ENCODE measurements around the gene C19orf18.
A peak's percentile ranks its signal among the peaks of the same experiment; 100 is the strongest.
"Not testable (repeated sequence)": the region's sequence is repeated elsewhere in the genome, so short reads cannot be mapped to it uniquely, and the experiment has no call there.

C19orf18 gene

GRCh38 chr19:57974434-57974833 is at the start of gene C19orf18:
TSS of gene C19orf18 (minus strand) at chr19:57974534. CDS start at chr19:57974432, 102 bp downstream.
- DNase-seq (ENCODE audit: low spot score), result no peak

- no peak for DNase-seq (ENCODE audit: low spot score)
Observed at GRCh38 chr19:58022283-58022660, 47.9 kb upstream of the C19orf18 start.

DNA sequence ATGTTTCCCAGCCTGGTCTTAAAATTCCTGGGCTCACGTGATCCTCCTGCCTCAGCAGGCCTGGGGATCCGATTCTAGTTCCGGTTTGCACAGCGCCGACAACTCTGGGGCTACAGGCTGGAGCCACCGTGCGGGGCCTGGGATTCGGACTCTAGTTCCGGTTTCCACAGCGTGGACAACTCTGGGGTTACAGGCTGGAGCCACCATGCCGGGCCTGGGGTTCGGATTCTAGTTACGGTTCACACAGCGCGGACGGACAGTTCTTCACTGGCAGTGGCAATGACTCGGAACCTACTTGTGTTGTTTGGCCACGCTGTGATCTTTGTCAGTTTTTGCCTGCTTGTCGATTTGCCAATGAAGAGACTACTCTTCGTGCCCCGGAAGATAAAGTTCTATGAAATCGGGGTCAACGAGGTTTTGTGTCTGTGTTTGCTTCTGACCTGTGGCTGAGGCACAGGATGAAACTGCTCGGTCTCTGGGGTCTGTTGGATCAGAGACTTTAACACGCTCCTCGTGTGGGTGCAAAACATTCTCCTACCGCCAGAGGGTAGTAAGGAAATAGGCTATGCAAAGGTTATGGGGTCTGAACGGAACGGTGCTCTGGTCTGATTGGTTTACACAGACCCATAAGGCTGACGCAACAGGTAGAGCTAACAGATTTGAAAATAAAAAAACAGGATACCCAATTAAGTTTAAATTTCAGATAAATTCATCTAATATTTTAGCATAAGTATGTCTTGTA is 47.4 kb upstream of the C19orf18 start:
- peak; percentile 45 for DNase-seq (ENCODE audit: low spot score)

GRCh38 chr19:58020129-58020528 is 45.8 kb upstream of the C19orf18 start:
- no peak for DNase-seq (ENCODE audit: low spot score)

DNA sequence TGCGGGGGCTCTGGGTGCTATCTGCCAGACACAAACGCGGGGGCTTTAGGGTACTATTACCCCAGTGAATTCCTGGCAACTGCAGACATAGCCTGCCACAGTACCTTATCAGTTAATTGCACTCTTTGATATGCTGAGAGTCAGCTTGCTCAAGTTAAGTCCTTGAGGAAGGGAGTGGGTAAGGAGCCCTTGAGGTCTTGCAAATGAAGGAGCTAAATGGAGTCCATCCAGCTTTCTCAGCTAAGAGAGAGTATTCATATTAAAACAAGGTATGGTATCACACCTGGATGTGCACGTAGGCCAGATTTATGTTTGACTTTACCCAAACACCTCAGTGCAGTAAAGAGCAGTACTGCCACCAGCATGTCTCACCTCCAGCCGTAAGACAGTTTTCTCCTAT is 39.8 kb upstream of the C19orf18 start:
- no peak for DNase-seq (ENCODE audit: low spot score)

GRCh38 chr19:58010507-58010906 is 36.2 kb upstream of the C19orf18 start:
- DNase-seq (ENCODE audit: low spot score), result no peak

DNA sequence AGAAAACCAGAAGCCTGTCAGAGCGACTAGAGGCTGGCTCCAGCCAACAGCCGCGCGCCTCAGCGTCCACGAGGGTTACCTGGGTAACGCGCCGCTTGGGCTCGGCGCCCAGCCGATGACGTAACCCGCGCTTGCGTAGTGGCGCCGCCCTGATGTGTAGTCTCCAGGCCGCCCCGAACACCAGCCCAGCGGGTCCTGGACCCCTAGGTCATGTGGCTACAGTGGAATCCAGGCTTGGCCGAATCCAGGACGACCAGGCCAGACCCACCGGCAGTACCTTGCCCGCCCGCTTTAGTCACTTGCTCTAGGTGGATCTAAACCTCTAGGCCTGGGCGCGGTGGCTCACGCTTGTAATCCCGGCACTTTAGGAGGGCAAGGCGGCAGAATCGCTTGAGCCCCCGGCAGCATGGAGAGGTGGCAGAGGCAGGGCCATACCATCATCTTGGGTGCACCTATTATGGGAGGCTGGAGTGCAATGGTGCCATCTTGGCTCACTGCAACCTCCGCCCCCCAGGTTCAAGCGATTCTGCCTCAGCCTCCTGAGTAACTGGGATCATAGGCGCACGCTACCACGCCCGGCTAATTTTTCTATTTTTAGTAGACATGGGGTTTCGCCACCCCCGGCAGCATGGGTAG is 35.5 kb upstream of the C19orf18 start:
- DNase-seq (ENCODE audit: low spot score), result peak; percentile 63

DNA sequence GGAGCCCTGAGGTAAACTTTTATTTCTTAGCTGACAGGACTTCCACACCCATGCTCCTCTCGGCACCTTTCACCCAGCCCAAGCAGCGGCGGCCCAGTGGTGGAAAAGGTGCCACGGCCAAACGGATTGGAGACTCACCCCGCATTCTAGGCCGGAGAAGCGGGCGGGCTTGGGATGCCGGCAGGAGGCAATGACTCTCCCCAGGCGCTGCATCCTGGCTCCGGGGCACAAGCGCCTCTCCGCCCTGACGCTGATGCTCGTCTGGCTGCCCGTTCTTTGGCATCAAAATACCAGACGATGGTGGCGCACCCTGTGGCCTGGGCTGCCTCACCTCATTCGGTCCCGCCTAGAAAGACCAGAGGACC is 34.9 kb upstream of the C19orf18 start:
- no peak for DNase-seq (ENCODE audit: low spot score)

DNA sequence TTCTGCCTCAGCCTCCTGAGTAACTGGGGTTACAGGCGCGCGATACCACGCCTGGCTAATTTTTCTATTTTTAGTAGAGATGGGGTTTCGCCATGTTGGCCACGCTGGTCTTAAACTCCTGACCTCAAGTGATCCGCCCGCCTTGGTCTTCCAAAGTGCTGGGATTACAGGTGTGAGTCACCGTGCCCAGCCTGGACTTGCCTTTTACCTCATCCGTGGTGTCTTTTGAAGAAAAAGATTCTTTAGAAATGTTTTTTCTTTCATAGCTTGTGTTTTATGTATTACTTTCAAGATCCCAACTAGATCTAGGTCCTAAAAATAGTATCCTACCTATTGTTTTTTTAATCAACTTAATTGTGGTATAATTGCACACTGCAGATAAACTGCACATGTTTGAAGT is 34.5 kb upstream of the C19orf18 start:
- not testable (repeated sequence) for DNase-seq (ENCODE audit: low spot score)

DNA sequence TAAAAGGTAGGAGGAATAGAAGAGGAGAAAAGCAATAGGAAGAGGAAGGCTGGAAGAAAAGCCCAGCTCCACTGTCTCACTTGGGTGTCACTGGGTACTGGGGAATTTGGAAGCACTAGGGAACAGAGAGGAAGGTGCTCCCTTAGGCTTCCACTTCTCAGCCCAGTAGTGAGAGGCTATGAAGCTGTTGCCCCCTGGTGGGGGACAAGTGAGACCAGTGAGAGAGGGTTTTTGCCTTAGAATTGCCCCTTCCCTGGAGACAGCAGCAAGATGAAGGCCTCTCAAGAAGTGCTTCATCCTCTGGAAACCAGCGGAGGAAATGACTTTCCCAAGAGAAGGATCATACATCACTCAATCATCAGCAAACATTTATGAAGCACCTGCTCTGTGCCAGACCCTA is 33.0 kb upstream of the C19orf18 start:
- DNase-seq (ENCODE audit: low spot score), result no peak

GRCh38 chr19:58003174-58003828 is 29.0 kb upstream of the C19orf18 start:
- DNase-seq (ENCODE audit: low spot score), result no peak

DNA sequence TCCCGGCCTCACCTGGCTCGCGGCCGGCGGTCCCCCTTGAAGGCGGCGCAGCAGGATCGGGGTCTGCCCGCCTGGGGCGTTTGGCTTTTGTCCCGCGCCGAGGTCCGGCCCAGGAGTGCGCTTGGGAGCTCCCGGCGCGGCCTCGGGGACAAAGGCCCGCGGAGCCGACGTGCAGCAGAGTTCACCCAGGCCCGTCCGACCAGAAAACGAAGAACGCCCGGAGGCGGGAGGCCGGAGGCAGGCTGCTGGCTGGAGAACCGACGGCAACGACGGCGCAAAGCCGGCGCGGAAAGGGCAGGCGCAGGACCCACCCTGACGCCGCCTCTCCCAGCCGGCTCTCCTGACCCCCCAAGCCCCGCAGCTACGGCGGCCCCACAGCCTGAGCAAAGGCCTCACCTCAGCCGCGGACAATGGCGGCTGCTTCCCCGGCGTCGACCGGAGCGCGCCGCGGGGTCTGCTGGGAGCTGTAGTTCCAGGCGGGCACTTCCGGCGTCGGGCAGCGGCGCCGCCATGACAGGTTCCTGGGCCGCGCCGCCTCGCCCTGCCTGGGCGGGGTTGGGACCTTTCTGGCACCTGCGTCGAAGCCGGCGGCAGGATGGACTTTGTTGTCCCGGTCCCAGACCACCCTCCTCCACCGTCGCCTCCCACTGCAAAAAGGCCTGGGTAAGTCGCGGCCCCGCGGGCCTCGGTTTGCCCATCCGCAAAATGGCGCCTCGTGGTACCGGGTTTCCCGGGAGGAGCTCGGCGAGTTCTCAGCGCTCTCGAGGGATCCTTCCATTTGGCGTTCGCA is 28.2 kb upstream of the C19orf18 start, which contains the start of gene ZNF606:
TSS of gene ZNF606 (minus strand) at position 437 of the 790 bp plus-strand sequence. CDS start 1,501 bp downstream, outside the sequence.
- peak; percentile 84 for DNase-seq (ENCODE audit: low spot score)

- DNase-seq (ENCODE audit: low spot score), result no peak
Observed at GRCh38 chr19:58001895-58002369, 27.6 kb upstream of the C19orf18 start.

DNA sequence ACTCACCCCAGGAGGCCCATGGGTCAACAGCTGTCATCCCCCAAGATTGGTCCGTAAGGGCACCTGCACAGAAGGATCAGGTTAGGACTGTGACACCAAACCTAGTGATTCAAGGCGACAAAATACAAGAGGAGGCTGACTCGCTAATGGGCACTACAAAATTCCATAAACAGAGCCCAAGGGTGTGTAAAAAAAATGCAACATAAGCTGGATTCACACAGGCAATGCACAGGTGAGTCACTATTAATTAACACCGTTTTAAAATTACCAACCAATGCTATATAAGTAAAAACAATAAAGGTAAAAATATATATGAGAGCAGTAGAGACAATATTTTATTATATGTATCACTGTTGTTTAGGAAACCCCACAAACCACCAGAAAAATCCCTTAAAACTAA is 26.3 kb upstream of the C19orf18 start:
- no peak for DNase-seq (ENCODE audit: low spot score)

GRCh38 chr19:57992841-57993240 is 18.5 kb upstream of the C19orf18 start:
- DNase-seq (ENCODE audit: low spot score), result no peak

GRCh38 chr19:57978586-57979289 is 4.4 kb upstream of the C19orf18 start:
- no peak for DNase-seq (ENCODE audit: low spot score)

DNA sequence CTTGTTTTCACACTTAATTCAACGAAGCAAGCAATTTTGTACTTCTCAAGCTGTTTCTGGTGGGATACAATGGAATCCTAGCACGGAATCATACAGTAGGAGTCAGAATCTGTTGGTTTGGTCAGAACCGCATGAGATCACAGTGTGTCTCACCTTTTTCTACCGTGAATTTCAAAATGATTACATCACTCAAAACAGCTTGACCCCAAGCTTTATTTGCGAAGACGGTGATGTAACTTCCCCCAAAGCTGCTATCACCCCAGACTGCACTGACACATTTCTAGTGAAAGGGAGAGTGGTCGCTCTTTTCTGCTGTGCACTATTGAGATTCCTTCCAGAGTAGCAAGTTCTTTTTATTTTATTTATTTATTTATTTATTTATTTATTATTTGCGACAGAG is 9.6 kb downstream of the C19orf18 start:
- no peak for DNase-seq (ENCODE audit: low spot score)

GRCh38 chr19:57961785-57962184 is 12.5 kb downstream of the C19orf18 start:
- no peak for DNase-seq (ENCODE audit: low spot score)

DNA sequence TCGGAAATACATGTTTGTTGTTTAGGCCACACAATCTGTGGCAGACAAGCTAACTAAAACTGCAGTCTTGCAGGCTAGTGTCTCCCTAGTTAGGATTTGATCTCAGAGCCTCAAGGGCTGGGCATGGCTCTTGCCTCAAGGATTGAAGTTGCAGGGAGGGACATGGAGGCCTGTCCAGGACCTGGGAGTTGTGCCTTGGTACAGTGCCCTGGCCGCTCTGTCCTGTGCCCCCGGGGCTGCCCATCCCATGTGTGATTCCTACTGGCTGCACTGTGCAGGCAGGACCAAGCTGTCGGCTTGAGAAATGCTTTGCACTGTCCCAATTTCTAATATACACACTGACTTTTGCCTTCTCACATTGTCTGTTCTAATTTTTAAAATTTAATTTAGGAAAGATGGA is 19.3 kb downstream of the C19orf18 start:
- DNase-seq (ENCODE audit: low spot score), result no peak

DNA sequence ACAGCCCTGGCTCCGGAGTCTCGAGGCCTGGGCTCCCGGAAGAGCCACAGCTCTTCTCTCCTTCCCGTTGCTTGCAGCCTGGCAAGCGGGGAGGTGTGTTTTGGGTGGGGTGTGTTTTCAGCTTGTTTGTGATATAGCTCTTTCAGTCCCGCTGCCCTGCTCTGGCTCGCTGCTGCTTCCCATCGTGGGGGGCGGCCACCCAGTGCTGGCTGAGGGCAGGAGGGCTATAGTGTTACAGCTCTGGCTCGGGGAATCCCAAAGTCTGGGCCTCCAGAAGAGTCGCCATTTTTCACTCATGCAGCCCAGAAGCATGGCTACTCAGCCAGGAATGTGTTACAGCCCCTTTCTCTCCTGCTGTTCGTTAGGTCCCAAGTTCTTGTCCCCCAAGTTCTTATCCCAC is 24.6 kb downstream of the C19orf18 start:
- no peak for DNase-seq (ENCODE audit: low spot score)

DNA sequence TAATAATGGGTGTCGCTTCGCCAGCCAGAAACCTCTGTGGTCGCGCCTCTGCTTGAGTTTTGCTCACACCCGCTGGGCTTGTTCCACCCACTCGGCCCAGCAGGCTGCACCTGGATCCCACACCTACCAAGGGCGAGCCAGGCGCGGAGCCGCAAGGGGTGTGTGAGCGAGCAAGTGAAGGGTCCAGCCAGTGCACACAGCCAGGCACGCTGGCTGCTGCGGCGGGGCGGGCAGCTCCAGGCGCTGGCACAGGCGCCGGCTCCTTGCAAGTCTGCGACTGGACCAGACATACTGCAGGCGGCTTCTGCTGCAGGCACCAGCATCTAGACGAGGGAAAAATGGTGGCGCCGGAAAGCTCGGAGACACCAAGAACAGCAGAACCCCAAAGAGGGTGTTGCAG is 25.0 kb downstream of the C19orf18 start:
- no peak for DNase-seq (ENCODE audit: low spot score)

Measured in CD4-positive, alpha-beta T cell treated with Interleukin-2 at 100 ng/mL for 4 hours (primary cell).